Panc1 (cell line): ENCODE results near the gene TXK. TPM values are rescaled to one million over a fixed set of nuclear protein-coding genes. Genes with fewer than 3 reads are reported as not detected.

Experiments used
- ATAC-seq: fragments of 200-7000 bp; cut with Tn5 transposase; 2 replicates; pipeline ENCODE4 v1.9.1; 2020; ENCODE audit warnings: mild to moderate bottlenecking, moderate library complexity
- BruUV-seq: library from RNA; stranded (reverse); fragments of 400-500 nt; replicated peaks from 2 replicates; lab custom pipeline; 2021; lab: Mats Ljungman, UMichigan
- CTCF ChIA-PET: fragments of 300-600 bp; sonication (Branson Sonifier 250); formaldehyde crosslinking; loops from one replicate; lab custom pipeline; 2022; ENCODE audit warnings: antibody characterized with exemption; lab: Charles Lee
- POLR2A ChIA-PET: fragments of 300-600 bp; sonication (Branson Sonifier 250); formaldehyde crosslinking; loops from one replicate; lab custom pipeline; 2022; ENCODE audit warnings: antibody characterized with exemption; lab: Charles Lee
- DNase-seq: peaks from one replicate; pipeline ENCODE4 v3.0.0-alpha.2; 2010; ENCODE audit warnings: low read depth, low spot score
- H3K27ac ChIP-seq: 2 replicates; pipeline ENCODE4 v1.5.1; 2011; ENCODE audit warnings: mild to moderate bottlenecking, low read length, inconsistent platforms
- H3K27me3 ChIP-seq: fragments of 200-500 bp; sonication (Bioruptor generic); 2 replicates; pipeline ENCODE4 v1.6.0; 2014; ENCODE audit warnings: low read length, inconsistent platforms; ENCODE audit not compliant: control insufficient read depth, insufficient read depth
- H3K36me3 ChIP-seq: fragments of 200-500 bp; sonication (Bioruptor generic); 2 replicates; pipeline ENCODE4 v1.5.1; 2014; ENCODE audit warnings: inconsistent platforms, mild to moderate bottlenecking, low read length, moderate library complexity; ENCODE audit not compliant: control insufficient read depth, insufficient read depth
- H3K4me1 ChIP-seq: 2 replicates; pipeline ENCODE4 v1.5.1; 2011; ENCODE audit warnings: inconsistent platforms, mild to moderate bottlenecking, low read length, moderate library complexity; ENCODE audit not compliant: control insufficient read depth, insufficient read depth
- H3K4me3 ChIP-seq, 2 experiments: 2 replicates each; pipeline ENCODE4 v1.5.1; 2011 to 2012; ENCODE audit warnings: low read depth in 2 of 2, low read length in 2 of 2, mild to moderate bottlenecking in 2 of 2, inconsistent platforms in 1 of 2, moderate library complexity in 1 of 2
- H3K9me3 ChIP-seq: fragments of 200-500 bp; sonication (Bioruptor generic); 2 replicates; pipeline ENCODE4 v1.5.1; 2014; ENCODE audit warnings: low read depth, mild to moderate bottlenecking, inconsistent platforms, low read length, moderate library complexity; ENCODE audit not compliant: control insufficient read depth, insufficient read depth
- POLR2AphosphoS5 ChIP-seq: IDR thresholded peaks from 2 replicates; pipeline ENCODE4 v1.6.1; 2012; ENCODE audit warnings: mild to moderate bottlenecking, low read depth, low read length, moderate library complexity
- SIN3A ChIP-seq: IDR thresholded peaks from 2 replicates; pipeline ENCODE4 v1.6.1; 2012; ENCODE audit warnings: low read depth, mild to moderate bottlenecking, low read length, moderate library complexity, borderline replicate concordance; ENCODE audit not compliant: insufficient read depth
- TCF7L2 ChIP-seq: IDR thresholded peaks from 2 replicates; pipeline ENCODE4 v1.6.1; 2011; ENCODE audit warnings: mild to moderate bottlenecking, low read depth, low read length, inconsistent platforms
- in situ Hi-C: cut with HindIII; loops from 2 replicates; pipeline ENCODE4 v1.10.0; 2016; ENCODE audit warnings: low sequenced_read_pairs, low pct_unique_long_range_greater_than_20kb
- intact Hi-C: fragments of 100-400 bp; cut with micrococcal nuclease; formaldehyde crosslinking; loops from one replicate; pipeline ENCODE4 v1.10.0; 2022; ENCODE audit not compliant: unreplicated experiment
- total RNA-seq: library from RNA; stranded (reverse); gene quantifications from one replicate; pipeline ENCODE4 v1.2.1, GENCODE V29; 2021; ENCODE audit not compliant: unreplicated experiment
- TF ChIP-seq, protein P1 (sequence below), 2 experiments: IDR thresholded peaks; 2 replicates each; pipeline ENCODE4 v1.6.1; 2011 to 2012; ENCODE audit warnings: low read depth in 2 of 2, control low read depth in 1 of 2, low read length in 1 of 2, mild to moderate bottlenecking in 1 of 2, moderate library complexity in 1 of 2; ENCODE audit not compliant: insufficient read depth in 1 of 2
- TF ChIP-seq, protein P2 (sequence below): fragments of 450-650 bp; IDR thresholded peaks from 2 replicates; pipeline ENCODE4 v1.5.1; 2017; ENCODE audit warnings: mild to moderate bottlenecking

Gene TXK
- total RNA-seq, 1 experiment from 2014 or later = 0.26 TPM

DNA sequence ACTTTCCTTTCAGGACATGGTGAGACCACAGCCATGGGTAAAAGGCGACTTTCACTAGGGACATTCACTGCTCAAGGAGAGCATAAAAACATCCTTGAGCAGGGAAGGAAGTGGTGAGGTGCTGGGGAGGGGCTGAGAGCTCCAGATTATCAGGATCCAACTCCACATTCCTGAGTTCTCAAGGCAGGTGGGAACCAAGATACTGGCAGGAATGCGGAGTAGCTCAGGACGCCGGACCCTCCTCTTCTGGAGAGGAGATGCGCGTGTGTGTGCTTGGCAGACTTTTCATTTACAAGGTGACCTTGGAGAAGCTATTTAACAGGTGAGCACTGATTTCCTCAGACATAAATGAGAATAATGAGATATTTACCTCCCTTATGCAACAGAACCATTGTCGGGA lies 41.3 kb upstream of the TXK start:
- H3K36me3 ChIP-seq = no peaks in the 10 kb centered on the region
- ChIA-PET POLR2A (interaction anchor here (0.8 kb wide), 1 partner anchor 173 kb away, joined by 3 read pairs; no protein-coding TSS in a partner anchor), CTCF (interaction anchor here (0.6 to 1.3 kb wide), 2 partner anchors 184 to 356 kb away, joined by 3 read pairs; no protein-coding TSS in a partner anchor)
- H3K27me3 ChIP-seq = no peaks in the 10 kb centered on the region
- TF ChIP-seq, protein P1, sequence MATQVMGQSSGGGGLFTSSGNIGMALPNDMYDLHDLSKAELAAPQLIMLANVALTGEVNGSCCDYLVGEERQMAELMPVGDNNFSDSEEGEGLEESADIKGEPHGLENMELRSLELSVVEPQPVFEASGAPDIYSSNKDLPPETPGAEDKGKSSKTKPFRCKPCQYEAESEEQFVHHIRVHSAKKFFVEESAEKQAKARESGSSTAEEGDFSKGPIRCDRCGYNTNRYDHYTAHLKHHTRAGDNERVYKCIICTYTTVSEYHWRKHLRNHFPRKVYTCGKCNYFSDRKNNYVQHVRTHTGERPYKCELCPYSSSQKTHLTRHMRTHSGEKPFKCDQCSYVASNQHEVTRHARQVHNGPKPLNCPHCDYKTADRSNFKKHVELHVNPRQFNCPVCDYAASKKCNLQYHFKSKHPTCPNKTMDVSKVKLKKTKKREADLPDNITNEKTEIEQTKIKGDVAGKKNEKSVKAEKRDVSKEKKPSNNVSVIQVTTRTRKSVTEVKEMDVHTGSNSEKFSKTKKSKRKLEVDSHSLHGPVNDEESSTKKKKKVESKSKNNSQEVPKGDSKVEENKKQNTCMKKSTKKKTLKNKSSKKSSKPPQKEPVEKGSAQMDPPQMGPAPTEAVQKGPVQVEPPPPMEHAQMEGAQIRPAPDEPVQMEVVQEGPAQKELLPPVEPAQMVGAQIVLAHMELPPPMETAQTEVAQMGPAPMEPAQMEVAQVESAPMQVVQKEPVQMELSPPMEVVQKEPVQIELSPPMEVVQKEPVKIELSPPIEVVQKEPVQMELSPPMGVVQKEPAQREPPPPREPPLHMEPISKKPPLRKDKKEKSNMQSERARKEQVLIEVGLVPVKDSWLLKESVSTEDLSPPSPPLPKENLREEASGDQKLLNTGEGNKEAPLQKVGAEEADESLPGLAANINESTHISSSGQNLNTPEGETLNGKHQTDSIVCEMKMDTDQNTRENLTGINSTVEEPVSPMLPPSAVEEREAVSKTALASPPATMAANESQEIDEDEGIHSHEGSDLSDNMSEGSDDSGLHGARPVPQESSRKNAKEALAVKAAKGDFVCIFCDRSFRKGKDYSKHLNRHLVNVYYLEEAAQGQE (IDR thresholded peaks at IDR 0.05; ENCODE audit: insufficient read depth in 1 of 2, low read depth in 2 of 2, low read length in 1 of 2) = no peak
- no peak for TF ChIP-seq TCF7L2
- TF ChIP-seq POLR2AphosphoS5 = no peak
- TF ChIP-seq SIN3A = no peak
- TF ChIP-seq, protein P2, sequence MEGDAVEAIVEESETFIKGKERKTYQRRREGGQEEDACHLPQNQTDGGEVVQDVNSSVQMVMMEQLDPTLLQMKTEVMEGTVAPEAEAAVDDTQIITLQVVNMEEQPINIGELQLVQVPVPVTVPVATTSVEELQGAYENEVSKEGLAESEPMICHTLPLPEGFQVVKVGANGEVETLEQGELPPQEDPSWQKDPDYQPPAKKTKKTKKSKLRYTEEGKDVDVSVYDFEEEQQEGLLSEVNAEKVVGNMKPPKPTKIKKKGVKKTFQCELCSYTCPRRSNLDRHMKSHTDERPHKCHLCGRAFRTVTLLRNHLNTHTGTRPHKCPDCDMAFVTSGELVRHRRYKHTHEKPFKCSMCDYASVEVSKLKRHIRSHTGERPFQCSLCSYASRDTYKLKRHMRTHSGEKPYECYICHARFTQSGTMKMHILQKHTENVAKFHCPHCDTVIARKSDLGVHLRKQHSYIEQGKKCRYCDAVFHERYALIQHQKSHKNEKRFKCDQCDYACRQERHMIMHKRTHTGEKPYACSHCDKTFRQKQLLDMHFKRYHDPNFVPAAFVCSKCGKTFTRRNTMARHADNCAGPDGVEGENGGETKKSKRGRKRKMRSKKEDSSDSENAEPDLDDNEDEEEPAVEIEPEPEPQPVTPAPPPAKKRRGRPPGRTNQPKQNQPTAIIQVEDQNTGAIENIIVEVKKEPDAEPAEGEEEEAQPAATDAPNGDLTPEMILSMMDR = no peak
- no TSS peak for BruUV-seq
- DNase-seq (no peak), ATAC-seq (no peak)
- H3K9me3 ChIP-seq = no peaks in the 10 kb centered on the region
- H3K4me1 ChIP-seq = no peaks in the 10 kb centered on the region
- intact Hi-C loops = no loop called here
- no peak overlapping the region for H3K4me3 ChIP-seq
- in situ Hi-C loops = no loop called here
- H3K27ac ChIP-seq = no peak overlapping the region

DNA sequence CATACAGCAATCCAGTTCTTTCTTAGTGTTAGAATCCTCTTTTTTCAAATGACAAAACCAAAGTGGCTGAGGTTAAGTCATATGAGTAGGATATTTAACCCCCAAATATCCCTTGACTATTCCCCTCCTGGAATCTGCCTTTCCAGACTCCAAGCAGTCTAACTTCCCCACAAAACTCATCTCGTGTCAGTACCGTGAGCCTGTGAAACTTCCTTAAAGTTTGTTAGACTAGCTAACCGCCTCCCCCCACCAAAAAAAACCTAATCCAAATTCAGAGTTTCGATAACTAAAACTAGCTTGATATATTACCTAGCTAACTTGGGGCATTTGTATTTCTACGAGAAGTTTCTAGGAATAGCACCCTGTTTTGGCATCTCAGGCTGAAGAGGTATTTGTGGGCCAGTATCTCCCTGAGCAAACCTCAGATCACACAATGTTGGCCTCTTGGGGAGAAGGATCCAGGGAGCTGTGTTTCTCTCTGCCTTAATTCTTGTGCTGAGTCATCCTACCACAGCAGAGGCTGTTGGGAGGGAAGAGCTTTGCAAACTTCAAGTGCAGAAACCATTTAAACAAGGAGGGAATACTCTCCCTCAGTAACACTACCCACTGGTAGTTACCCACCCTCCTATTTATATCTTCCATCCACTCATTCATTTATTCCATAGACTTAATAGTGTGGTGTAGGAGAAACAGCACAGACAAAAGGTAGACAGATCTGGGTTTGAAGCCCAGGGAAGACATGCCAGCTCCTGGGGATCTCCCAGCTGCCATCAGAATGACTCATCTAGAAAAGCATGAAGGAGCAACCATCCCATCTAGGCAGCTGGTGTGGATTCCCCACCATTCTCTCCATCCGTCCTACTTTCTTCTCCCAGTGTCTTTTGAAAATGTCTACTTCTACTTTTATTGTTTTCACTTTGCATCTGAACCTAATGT lies 39.3 kb upstream of the TXK start:
- no peak for DNase-seq
- ATAC-seq = peak; percentile 73
- H3K27ac ChIP-seq = no peak overlapping the region
- H3K36me3 ChIP-seq = no peaks in the 10 kb centered on the region
- H3K4me3 ChIP-seq = no peak overlapping the region
- no TSS peak for BruUV-seq
- intact Hi-C loops (no loop called here), in situ Hi-C loops (no loop called here)
- ChIA-PET CTCF (no interaction called here), POLR2A (no interaction called here)
- TF ChIP-seq, protein P1 (IDR thresholded peaks at IDR 0.05; ENCODE audit: insufficient read depth in 1 of 2, low read depth in 2 of 2, low read length in 1 of 2) = no peak
- TF ChIP-seq, protein P2 = no peak
- no peak for TF ChIP-seq TCF7L2
- no peak for TF ChIP-seq SIN3A
- no peak for TF ChIP-seq POLR2AphosphoS5
- H3K27me3 ChIP-seq = no peaks in the 10 kb centered on the region
- H3K4me1 ChIP-seq = no peaks in the 10 kb centered on the region
- H3K9me3 ChIP-seq = no peaks in the 10 kb centered on the region
